GM21423 (cell line): ENCODE measurements around the gene SCTR.

Experiments
- ATAC-seq: cut with Tn5 transposase; IDR thresholded peaks from one replicate; pipeline ENCODE4 v1.9.1; 2021; ENCODE audit warnings: mild to moderate bottlenecking, moderate library complexity; ENCODE audit not compliant: unreplicated experiment

SCTR gene

DNA sequence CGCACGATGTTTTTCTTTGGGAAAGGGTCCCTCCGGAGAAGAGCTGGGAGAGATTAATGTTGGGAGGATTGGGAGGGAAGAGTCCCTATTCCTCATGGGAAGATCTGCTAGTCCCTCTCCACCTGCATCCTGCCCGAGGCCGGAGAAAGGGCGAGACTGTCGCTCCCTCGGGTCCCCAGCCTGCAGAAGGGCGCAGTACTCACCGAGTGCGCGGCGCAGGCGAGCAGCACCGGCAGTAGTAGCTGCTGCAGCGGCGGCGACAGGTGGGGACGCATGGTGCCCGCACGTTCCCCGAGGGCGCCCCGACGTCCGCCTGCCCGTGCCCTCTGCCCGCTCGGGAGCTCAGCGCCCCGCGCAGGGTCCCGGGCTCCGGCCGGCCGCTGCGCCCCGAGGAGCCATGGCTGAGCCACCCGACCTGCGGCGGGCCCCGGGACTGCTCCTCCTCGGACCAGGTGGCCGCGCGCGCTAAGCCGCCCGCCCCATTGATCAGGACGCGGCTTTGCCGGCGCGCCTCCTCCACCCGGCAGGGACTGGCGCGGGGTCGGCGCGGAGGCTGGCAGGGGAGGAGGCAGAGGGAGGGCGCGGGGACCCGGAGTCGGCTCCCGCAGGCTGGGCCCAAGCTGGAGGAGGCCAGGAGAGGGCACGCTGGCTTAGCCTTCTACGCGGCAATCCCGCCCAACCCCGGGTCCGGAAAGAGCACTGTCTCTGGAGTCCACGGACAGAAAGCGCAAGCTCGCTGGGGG, at the start of gene SCTR:
TSS of gene SCTR (minus strand) at position 532 of the 743 bp plus-strand sequence. CDS start at position 275, 257 bp downstream.
- ATAC-seq, result no peak

GRCh38 chr2:119567292-119567691, 43.0 kb upstream of the SCTR start:
- no peak for ATAC-seq

- ATAC-seq, result no peak
These were observed 41.2 kb upstream of the SCTR start for GRCh38 chr2:119565481-119565880.

- no peak for ATAC-seq
These were observed 29.5 kb upstream of the SCTR start for GRCh38 chr2:119553687-119554344.

GRCh38 chr2:119552902-119553301, 28.6 kb upstream of the SCTR start:
- no peak for ATAC-seq

GRCh38 chr2:119550856-119551255, 26.6 kb upstream of the SCTR start:
- ATAC-seq, result no peak

- no peak for ATAC-seq
These were observed 26.1 kb upstream of the SCTR start for GRCh38 chr2:119550346-119550745.

GRCh38 chr2:119549241-119549640, 25.0 kb upstream of the SCTR start:
- ATAC-seq, result no peak

- no peak for ATAC-seq
These were observed 24.3 kb upstream of the SCTR start for GRCh38 chr2:119548516-119549120.

DNA sequence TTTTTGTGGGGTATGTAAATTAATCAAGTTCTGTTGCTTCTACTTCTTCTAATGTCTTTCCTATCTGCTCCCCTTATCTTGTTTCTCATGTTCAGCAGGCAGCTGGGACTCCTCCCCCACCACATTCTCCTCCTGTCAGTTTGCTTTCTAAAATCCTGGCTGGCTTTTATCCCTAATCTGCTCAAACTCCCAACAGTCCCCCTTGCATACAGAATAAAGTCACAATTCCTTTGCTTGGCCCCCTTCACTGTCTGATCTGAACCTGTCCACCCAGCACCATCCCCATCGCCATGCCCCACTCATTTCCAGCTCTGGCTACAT, 22.1 kb upstream of the SCTR start:
- no peak for ATAC-seq

DNA sequence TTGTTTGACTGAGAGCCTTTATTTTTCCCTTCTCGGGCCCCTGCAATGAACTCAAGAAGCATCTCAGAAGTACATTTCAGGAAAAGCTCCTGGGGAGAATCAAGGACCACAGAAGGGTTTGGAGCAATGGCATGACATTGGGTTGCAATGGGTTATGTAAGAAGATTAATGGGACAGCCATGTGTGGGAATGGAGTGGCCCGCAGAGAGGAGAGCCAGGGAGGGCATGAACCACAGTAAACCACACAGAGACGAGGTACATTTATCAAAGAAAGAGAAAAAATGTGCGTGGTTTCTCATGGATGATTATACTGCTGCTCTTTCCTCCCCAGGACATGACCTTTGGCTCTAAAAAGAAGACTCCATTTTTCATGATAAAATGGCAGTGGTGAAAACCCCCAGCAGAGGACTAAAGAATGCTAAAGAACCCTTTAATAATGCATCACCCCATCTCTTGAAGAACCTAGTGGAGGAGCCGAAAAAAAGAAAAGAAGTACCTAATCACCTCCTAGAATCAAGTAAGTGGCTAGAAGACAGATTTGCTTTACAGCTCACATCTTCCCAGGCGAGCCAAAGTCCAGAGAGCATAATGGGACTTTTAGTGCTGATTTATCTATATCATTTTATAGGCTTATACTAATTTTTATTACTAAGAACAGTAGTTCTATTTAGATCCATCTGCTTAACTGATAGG, 21.6 kb upstream of the SCTR start:
- ATAC-seq, result no peak

DNA sequence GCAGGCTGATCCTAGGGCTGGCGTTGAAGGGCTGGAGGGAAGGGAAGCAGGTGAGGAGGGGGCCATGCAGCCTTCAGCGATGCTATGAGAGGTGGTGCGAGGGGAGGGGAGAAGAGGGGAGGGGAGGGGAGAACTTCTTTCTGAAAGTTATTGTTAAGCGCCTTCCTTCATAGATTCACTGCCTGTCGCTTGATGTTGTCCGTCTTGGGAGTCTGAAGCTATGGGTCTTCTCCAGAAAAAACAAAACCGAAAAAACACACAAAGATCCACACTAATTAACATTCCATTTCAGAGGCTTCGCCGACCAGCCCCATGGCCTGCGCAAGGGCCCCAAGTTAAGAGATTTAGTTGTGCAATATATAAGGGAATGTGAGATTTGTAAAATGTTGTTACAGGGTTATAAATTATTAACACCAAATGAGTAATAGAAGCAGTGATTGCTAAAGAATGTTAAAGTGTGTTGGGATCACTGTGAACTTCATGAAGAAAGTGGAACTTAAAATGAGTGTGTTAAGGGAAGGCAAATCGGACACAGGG, 20.7 kb upstream of the SCTR start:
- ATAC-seq, result no peak

DNA sequence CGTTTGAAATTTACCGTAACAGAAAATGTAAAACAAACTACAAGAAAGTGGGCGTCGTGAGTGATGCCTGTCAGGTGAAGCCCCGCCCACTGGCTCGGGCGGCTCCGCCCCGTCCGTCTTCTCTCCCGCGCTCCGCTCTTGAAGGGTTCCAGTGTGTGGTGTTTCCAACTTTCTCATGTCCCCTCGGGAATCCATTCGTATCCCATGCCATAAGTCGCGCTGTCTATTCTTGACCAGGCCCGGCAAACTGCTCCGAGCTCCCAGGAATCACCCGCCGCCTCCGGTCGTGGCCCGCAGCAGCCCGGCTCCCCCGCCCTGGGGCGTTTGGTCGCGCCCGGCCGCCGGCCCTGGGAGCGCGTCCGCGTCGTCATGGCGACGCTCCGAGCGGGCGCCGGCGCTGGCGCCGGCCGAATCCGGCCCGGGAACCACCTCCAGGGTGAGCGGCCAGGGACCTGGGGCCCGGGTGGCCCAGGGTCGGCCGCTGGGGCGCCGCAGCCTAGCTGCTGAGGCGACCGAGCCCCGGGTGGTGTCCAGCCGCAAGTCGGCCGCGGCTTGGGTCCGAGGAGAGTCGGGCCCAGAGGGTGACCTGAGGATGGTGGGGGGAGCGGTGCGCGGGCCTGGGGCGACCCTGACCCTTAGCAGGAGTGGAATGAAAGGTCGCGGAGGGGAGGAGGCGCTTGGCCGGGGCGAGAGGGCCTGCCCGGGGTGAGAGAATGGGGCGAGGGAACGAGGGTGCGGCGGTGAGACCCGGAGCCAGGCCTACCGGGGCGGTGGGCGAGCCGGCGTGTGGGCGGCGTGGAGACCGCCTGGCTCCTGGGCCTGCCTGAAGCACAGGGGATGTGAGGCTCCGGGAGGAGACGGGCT, 20.0 kb upstream of the SCTR start, which contains the start of gene CFAP221:
TSS of gene CFAP221 (plus strand) at position 375 of the 864 bp plus-strand sequence. CDS start 1,683 bp downstream, outside the sequence.
- peak; percentile 75 for ATAC-seq

- no peak for ATAC-seq
These were observed 17.2 kb upstream of the SCTR start for GRCh38 chr2:119541476-119541875.

DNA sequence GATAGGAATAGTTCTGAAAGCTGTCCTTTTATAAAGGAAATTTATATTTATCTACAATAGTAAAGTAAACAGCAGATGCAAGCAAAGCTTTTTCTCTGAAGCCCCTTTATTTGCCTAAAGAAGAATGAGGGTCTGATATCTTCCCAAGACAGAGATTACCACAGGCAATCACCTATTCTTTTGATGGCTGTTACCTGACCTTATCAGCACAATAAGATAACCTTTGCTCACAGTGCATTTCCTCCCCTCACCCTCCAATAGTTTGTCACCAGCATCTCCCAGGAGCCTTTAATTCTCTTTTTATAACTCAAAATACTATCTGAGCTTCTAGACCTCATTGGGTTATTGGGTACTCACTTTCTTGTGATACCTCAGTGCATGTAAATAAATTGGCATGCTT, 13.5 kb upstream of the SCTR start:
- no peak for ATAC-seq

- no peak for ATAC-seq
These were observed 12.4 kb upstream of the SCTR start for GRCh38 chr2:119536707-119537106.

DNA sequence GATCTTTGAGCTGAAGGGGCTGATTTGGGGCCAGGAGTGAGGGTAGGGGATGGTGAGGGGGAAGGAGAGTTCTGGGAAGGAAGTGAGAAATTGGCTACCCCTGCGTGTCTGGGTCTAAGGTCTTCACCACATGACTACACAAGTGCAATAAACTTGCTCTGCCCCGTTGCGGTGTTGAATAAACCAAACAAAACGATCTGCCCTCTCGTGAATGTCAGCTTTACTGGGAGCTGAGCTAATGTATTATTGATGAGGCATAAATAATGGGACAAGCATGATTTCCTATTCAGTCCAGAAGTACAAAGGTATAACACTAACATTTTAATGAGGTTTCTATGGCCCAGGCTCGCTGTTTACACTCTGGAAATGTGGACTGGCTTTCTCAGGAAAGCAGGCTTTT, 11.9 kb upstream of the SCTR start:
- no peak for ATAC-seq

DNA sequence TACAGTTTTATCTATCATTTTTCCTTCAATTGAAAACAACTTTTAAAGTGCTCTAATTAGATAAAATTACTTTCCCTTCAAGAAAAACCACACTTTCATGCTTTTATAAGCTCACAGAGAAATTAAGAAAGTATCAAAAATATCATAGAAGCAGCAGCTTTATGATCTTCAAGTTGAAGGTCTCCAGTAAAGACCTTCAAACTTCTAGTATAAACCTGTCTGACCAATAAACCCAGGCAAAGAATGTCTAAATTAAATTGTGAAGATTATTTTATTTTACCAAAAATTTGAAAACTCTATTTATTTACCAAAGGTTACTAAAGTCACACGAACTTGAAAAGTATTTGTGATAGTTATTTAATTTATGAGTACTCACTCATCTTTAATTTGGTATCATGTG, 9.3 kb upstream of the SCTR start:
- ATAC-seq, result no peak

- ATAC-seq, result no peak
These were observed 7.0 kb upstream of the SCTR start for GRCh38 chr2:119531292-119531691.

DNA sequence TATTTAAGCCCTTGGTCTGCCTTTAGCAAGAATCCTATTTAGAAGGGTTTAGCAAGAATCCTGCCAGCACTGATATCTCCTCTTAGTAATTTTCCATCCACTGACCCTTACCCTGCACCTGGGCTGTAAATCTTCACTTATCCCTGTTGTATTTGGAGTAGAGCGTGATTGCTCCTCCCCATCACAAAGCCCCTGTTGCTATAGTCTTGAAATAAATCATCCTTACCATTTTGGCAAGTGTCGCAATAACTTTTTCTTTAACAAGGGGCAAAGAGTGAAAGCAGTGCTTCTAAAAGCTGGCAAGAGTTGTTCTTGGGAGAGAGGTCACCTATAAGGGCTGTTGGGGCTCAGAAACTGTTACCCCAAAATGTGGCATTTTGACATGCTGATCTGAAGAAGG, 3.7 kb upstream of the SCTR start:
- ATAC-seq, result no peak
